HG03039 (cell line): ENCODE data around the gene PPARD.
"Not testable (repeated sequence)": the region's sequence is repeated elsewhere in the genome, so short reads cannot be mapped to it uniquely, and the experiment has no call there.

Experiments used
- ATAC-seq: cut with Tn5 transposase; IDR thresholded peaks from one replicate; pipeline ENCODE4 v1.9.1; 2021; ENCODE audit warnings: mild to moderate bottlenecking, moderate library complexity; ENCODE audit not compliant: unreplicated experiment

PPARD gene

DNA sequence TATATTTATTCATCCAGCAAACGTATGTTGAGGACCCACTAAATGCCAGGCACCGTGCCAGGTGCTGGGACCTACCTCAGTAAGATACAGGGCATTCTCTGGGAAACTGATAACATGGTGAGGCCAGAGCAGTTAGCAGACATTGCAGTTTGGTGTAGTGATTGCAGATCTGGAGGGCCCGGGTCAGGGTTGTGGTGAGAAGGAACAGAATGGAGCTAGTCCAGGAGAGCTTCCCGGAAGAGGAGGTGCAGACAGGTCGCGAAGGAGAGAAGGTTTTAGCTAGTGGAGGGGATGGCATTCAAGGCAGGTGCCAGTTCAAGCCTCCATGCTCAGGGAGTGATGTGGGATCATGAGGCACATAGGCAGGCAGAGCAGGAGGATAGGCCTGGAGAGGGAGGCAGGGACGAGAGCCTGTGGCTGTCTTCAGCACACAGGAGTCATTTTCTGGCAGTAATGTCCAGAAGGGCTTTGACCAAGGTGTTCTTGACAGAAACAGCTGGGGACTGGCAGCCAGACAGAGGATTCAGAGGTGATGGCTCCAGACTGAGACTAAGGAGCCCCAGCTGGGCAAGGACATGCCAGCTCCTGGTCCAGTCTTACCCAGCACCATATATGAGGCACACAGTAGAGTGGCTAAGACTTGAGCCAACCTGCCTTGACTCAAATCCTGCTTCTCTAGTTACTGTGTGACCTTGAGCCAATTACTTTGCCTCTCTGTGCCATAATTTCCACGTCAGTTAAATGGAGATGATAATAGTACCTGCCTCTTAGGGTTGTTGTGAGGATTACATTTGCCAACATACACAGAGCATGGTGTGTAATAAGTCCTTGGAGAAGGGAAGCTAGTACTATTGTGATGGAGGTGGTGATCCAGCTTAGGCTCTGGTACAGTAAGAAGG, 61.4 kb downstream of the PPARD start:
- no peak for ATAC-seq

DNA sequence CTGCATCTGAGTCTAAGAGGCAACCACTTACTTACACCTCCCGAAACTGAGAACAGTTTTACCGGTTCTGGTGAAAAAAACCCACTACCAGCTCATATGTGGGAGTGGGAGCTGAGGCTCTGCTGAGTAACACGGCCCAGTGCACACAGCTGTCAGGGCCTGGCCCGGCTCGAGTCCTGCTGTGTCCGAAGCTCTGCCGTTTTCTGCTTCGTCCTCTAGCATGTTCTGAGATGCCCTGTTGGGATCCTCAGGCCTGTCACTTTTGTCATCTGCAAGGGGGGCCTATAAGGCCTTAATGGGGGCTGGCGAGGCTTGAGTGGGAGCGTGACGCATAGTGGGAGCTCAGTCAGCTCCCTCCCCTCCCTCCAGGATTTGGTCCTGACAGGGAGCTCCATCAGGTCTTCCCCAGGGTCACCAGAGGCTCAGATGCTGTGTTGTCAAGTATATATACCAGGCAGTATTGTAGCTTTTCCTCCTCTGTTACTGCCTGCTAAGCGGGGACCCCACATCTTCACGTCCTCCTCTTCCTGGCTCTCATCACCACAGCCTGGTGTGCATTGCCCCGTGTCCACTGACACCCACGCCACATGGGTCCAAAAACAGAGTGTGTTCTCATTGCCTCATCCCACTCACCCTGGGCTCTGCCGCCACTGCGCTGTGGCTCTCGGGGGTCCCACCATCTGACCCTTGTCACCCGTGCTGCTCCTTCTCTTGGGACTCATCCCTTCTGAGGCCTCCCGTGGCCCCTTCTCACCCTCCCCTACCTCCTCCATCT, 64.5 kb downstream of the PPARD start:
- no peak for ATAC-seq

DNA sequence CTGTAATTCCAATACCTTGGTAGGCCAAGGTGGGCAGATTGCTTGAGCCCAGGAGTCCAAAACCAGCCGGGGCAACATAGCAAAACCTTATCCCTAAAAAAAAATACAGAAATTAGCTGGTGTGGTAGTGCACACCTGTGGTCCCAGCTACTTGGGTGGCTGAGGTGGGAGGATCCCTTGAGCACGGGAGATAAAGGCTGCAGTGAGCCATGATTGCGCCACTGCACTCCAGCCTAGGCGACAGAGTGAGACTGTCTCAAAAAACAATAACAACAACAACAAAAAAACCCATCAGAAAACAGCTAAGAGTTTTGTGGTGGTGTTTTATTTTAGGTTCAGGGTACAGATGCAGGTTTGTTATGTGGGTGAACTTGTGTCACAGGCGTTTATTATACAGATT, 66.9 kb downstream of the PPARD start:
- ATAC-seq: no peak

DNA sequence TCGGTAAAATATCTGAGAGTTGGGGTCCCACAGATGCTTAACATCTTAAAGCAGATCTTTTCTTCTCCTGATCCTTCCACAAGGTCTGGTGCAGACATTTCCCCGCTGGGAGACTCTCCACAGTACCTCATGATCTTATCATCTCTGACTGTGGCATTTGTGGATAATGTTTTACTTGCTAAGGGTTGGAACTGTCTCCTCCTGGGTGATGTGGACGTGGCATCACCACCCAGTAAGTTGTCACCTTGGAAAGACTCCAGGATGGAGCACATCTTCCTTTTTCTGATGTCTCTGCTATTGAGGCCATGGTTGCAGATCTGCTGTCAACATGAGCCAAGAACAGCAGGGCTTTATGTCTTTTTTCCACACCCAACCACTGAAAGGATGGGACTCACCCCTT, 67.8 kb downstream of the PPARD start:
- no peak for ATAC-seq

DNA sequence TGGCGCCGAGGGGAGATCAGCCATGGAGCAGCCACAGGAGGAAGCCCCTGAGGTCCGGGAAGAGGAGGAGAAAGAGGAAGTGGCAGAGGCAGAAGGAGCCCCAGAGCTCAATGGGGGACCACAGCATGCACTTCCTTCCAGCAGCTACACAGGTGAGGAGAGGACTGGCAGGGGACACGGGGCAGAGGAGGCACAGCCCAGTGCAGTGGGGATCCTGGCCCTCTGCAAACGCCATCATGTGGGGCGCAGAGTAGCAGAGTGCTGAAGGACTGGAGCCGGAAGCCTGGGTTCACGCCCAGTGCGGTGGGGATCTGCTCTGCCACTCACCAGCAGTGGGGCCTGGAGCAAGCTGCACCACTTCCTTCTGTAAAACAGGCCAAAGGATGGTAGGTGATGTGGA, 68.7 kb downstream of the PPARD start:
- no peak for ATAC-seq

DNA sequence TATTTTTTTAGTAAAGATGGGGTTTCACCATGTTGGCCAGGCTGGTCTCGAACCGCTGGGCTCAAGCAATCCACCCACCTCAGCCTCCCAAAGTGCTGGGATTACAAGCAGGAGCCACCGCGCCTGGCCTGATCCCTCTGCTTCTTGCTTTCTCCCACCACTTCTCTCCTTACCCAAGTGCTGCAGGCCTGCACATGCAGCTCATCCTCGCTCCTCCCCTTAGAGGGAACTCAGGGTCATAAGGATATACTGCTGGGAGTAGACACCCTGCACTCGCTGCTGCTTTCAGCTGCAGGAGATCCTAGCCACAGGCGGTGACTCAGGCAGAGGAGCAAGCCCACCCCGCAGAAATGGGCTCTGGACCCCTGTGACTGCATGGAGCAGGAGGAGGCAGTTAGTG, 69.7 kb downstream of the PPARD start:
- ATAC-seq: no peak

DNA sequence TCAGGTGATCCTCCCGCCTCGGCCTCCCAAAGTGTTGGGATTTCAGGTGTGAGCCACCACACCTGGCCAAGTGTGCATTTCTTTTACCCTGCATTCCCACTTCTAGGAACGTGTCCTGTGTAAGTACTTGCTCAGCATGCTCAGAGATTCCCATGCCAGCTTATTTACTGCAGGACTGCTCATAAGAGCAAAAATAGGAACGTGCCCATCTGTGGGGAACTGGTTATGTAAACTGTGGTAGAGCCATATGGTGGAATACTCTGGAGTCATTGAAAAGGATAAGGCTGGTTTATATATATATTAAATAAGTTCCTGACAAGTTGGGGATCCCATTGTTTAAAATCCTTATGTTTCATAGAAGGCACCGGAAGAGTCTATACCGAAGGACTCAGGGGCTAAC, 71.6 kb downstream of the PPARD start:
- no peak for ATAC-seq

DNA sequence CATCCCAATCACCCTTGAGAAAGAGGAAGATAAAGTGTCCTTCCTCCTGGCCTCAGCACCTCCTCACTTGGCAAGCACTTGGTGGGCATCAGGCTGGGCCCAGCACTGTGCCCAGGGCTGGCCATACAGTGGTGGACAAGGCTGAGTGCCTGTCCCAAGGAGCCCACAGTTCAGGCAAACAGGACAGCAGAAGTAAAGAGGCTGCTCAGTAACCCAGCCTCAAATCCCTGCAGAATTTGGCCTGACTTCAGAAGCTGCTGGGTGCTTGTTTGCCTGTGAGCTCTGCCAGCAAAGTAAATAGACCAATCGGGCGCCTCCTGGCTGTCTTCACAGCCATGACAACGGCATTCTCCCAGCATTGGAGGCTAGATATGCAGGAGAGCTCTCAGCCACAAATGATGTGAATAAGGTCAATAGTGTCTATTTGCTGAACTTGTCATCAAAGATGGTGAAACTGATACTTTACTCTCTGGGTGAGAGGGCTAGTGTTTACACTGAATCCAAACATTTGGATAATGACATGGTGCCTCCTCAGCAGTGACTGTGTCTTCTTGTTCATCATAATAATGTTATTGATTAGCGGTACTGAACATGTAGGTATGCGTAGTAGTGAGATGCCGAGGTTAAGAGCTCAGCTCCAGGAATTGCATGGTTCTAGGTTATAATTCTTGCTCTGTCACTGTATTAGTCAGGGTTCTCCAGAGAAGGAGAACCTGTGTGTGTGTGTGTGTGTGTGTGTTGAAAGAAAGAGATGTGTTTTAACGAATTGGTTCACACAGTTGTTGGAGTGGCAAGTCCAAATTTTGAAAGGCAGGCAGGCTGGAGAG, 72.9 kb downstream of the PPARD start:
- no peak for ATAC-seq

DNA sequence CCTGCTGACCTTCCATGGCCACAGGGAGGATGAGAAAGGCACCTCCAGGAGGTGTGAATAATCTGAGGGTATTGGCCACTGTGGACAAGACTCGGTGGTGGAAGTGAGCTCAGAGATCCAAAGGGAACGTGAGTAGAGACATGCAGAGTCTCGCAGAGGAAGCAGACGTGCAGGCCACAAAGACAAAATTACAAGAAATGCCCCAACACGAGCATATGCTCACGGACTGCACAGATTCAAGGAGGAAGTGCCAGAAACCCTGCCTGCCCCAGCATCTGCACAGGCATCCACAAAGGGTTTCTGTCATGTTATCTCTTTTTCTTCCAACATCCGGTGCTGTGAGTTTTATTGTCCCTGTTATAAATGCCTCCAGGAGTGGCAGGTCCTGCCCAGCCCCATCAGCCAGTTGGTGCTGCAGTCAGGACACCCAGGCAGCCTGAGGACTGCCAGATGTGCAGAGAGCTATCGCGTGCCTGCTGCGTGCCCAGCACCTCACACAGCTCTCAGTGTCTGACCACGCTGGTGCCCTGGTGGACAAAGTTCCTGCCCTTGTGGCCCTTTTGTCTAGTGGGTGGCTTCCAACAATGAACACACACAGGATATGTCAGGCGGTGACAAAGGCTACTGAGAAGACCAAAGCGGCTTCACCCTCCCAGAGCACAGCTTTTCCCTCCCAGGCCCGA, 75.8 kb downstream of the PPARD start:
- ATAC-seq: no peak

DNA sequence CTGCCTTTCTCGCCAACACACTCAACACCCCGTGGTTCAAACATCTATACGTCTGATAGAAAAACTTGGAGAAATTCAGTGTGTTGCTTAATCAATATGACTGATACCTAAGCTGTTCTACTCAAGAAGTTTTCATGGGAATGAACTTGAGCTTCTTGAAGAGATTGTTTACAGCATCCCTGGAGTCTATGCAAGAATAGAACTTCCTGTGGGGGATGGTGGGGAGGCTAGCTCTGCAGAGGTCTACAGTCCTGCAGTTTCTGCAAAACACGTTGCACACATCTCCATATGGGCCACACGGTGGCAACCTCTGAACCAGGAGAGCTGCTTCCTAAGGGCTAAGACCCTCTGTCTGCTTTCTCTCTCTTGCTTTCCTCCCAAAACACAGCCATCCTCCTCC, 77.1 kb downstream of the PPARD start:
- ATAC-seq: no peak

DNA sequence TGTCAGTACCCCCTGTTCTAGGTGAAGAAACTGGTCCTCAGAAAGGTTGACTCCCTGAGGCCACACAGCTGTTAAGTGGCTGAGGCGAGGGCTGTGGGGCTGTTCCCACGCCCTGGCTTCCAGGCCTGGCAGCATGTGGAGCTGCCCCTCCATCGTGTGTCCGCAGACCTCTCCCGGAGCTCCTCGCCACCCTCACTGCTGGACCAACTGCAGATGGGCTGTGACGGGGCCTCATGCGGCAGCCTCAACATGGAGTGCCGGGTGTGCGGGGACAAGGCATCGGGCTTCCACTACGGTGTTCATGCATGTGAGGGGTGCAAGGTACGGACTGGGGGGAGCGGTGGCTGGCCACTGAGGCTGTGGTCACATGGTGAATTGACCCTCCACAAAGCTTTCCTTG, 77.6 kb downstream of the PPARD start:
- ATAC-seq: no peak

DNA sequence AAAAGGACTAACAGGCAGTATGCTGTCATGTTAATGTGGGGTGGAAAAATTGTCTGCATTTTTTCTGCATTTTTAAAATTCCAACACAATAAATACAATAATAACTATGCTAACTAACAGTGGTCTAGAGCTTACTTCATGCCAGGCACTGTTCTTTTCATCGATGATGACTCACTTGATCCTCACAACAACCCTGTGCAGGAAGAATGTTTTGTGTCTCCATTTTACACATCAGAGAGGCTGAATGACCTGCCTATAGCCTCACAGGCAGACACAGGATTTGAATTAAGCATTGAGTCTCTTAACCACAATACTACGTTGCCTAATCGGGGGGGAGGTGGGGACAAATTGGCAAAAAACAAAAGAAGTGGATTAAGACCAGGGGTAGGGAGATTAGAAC, 82.9 kb downstream of the PPARD start:
- no peak for ATAC-seq

DNA sequence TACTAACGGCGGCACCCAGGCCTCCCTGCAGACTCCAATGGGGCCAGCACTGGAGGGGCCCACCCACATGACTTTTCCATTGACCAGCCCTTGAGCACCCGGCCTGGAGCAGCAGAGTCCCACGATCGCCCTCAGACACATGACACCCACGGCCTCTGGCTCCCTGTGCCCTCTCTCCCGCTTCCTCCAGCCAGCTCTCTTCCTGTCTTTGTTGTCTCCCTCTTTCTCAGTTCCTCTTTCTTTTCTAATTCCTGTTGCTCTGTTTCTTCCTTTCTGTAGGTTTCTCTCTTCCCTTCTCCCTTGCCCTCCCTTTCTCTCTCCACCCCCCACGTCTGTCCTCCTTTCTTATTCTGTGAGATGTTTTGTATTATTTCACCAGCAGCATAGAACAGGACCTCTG, 83.7 kb downstream of the PPARD start:
- no peak for ATAC-seq

DNA sequence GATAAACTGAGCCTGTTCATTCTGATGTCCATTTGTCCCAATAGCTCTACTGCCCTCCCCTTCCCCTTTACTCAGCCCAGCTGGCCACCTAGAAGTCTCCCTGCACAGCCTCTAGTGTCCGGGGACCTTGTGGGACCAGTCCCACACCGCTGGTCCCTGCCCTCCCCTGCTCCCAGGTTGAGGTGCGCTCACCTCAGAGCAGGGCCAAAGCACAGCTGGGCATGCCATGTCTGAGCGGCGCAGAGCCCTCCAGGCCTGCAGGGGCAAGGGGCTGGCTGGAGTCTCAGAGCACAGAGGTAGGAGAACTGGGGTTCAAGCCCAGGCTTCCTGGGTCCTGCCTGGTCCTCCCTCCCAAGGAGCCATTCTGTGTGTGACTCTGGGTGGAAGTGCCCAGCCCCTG, 85.1 kb downstream of the PPARD start:
- no peak for ATAC-seq

DNA sequence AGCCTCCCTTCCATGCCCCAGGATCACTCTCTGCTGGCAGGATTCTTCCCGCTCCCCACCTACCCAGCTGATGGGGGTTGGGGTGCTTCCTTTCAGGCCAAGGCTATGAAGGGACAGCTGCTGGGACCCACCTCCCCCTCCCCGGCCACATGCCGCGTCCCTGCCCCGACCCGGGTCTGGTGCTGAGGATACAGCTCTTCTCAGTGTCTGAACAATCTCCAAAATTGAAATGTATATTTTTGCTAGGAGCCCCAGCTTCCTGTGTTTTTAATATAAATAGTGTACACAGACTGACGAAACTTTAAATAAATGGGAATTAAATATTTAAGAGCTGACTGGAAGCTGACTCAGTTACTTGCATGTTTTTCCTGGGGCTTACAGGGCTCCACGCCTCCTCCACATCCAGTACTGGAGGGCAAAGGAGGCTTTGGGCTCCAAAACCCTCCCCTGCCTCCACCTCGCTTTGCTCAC, 85.5 kb downstream of the PPARD start:
- no peak for ATAC-seq

DNA sequence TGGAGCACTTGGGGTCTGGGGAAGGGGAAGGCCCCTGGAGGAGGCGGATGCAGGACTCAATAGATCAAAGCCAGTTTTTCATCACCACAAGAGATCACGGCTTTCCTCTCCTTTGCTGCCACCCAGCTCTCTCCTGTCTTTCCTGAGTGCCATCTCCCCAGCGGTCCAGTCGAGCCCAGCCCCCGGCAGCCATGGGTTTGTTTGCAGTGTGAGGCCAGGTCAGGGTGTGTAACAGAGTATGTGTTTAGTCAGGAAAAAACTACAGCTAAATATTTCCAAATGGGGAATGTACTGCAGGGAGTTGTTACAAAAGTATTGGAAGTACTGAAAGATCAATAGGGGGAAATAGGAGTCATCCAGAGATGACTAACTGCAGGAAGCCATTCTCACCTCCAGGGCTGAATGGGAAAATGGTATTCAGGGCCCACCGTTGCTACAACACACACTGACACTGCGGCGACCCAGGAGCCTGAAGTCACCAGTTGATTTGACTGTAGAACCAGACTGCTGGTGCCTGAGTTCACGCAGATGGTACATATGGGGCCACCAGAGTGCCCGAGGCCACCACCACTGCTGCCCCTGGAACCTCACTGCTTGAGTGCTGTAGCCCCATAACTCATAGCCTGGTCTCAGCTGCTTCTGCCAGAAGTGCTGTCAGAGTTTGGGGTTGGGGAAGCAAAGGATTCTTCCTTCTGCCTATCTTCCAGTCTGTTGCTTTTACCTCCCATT, 86.2 kb downstream of the PPARD start:
- ATAC-seq: no peak

DNA sequence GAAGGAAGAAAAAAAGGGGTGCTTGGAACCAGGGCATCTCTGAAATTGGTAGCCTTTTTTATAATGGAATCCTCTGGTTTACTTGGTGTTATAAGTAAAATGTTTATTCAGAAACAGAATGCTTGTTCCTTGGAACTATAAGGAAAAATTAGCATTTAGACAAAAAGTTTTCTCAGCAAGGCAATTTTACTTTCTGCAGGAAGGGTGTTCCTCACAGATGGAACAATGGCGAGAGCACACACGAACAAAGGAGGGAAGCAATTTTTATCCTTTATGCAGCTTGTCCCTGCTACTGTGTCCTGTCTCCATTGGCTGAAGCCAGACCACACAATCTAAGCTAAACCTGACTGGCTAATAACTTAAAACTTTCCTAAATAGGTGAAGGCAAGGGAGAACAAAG, 87.1 kb downstream of the PPARD start:
- ATAC-seq: no peak

DNA sequence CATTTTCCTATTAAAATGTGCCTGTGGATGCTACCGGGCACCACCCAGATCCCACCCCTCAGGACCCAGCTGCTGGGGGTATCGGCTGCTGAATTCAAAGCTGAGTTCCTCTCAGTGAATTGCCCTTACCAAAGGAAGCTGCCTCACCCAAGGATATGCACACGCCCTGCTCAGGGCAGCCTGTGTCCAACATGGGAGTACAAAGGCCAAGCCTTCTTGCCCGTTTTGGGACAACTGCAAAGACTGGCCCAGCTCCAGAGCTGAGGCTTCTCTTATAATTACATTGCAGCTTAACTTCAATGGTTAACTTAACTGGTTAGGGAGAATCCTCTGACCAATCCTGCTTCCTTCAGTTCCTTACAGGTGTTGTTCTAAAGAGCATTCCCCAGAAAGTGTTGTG, 89.9 kb downstream of the PPARD start:
- no peak for ATAC-seq

DNA sequence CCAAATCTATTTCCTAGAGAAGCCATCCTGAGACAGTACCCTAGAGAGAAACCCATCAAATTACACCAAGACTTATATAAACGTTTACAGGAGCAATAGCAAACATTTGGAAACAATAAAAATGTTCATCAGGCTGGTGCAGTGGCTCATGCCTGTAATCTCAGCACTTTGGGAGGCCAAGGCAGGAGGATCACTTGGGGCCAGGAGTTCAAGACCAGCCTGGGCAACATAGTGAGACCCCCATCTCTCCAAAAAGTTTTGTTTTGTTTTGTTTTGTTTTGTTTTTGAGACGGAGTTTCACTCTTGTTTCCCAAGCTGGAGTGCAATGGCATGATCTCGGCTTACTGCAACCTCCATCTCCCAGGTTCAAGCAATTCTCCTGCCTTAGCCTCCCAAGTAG, 90.3 kb downstream of the PPARD start:
- not testable (repeated sequence) for ATAC-seq
